Effector memory CD8-positive, alpha-beta T cell (primary cell): ENCODE results near the gene BEGAIN.
A peak's percentile ranks its signal among the peaks of the same experiment; 100 is the strongest.

Source experiments
- ATAC-seq: fragments of 150-1000 bp; cut with Tn5 transposase; replicated peaks from 2 replicates; pipeline ENCODE4 v1.10.0; 2021; ENCODE audit warnings: mild to moderate bottlenecking, moderate library complexity
- DNase-seq, 3 experiments: peaks; one replicate each; pipeline ENCODE4 v3.0.0; 2021
- H3K27ac Mint-ChIP-seq, 2 donors: one replicate each; pipeline ENCODE4 v1.8.0; 2022; ENCODE audit warnings: mild to moderate bottlenecking in 2 of 2, mixed read lengths in 2 of 2, moderate library complexity in 2 of 2
- H3K27me3 Mint-ChIP-seq, 2 donors: one replicate each; pipeline ENCODE4 v1.8.0; 2022; ENCODE audit warnings: mixed read lengths in 2 of 2
- H3K36me3 Mint-ChIP-seq: one replicate; pipeline ENCODE4 v1.8.0; 2022; ENCODE audit warnings: mild to moderate bottlenecking, moderate library complexity, mixed read lengths; ENCODE audit not compliant: insufficient read depth
- H3K4me1 Mint-ChIP-seq, 2 donors: one replicate each; pipeline ENCODE4 v1.8.0; 2022; ENCODE audit warnings: low read depth in 2 of 2, mixed read lengths in 2 of 2
- H3K4me3 Mint-ChIP-seq, 2 donors: one replicate each; pipeline ENCODE4 v1.8.0; 2022; ENCODE audit warnings: mild to moderate bottlenecking in 2 of 2, mixed read lengths in 2 of 2, moderate library complexity in 2 of 2
- H3K9me3 Mint-ChIP-seq, 2 donors: one replicate each; pipeline ENCODE4 v1.8.0; 2022; ENCODE audit warnings: mixed read lengths in 2 of 2

Gene BEGAIN

DNA sequence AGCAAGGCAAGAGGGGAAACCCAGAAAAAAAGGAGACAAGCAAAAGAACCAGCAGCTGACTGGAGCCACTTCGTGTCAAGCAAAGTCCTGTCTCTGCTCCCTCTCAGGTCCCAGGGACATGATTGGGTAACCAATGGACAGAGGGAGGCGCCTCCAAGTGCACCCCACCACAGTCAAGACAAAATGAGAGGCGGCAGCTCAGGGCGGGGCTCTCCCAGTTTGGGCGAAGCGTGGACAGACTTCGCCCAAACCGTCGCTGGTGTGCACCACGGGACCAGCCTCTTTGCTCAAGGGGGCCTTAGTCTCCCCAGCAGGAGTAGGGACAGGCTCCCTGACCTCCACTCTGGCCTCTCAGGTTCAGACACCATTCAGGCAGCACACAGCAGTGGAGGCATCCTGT is 1.5 kb upstream of the BEGAIN start:
- Mint-ChIP-seq H3K4me3 (no peak overlapping the region), H3K9me3 (no peaks in the 10 kb centered on the region), H3K36me3 (no peaks in the 10 kb centered on the region), H3K27ac (no peak overlapping the region), H3K4me1 (peaks cover 0 to 2% of the 10 kb centered on the region in 2 donors), H3K27me3 (peaks cover 45 to 57% of the 10 kb centered on the region in 2 donors)
- DNase-seq (no peak), ATAC-seq (no peak)

DNA sequence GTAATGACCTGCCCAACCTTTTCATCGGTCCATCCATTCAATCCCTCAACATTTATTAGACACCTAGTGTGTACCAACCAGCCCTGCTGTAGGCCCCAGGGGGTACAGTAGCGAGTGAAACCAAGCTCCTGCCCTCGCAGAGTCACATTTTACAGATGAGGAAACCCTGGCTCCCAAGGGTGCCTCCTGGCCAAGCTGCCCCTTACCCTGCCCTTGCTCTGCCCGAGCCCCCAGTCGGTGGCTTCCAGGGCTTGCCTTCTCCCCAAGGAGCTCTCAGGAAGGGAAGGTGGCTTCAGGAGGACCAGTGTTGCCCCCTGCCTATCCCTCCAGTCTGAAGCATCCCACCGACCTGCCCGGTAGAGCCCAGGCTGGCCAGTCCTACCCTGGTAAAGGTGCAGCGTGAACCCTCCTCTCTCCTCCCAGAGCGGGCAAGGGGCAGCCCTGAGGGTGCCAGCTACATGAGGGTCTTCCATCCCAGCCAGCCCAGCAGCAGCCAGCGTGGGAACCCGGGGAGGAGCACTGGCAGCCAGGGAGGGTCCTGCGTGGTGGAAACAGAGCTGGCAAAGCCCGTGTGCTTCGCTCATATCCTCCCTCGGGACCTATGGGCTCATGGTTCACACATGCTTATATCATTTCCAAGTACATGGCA is 670 bp upstream of the BEGAIN start:
- ATAC-seq: no peak

DNA sequence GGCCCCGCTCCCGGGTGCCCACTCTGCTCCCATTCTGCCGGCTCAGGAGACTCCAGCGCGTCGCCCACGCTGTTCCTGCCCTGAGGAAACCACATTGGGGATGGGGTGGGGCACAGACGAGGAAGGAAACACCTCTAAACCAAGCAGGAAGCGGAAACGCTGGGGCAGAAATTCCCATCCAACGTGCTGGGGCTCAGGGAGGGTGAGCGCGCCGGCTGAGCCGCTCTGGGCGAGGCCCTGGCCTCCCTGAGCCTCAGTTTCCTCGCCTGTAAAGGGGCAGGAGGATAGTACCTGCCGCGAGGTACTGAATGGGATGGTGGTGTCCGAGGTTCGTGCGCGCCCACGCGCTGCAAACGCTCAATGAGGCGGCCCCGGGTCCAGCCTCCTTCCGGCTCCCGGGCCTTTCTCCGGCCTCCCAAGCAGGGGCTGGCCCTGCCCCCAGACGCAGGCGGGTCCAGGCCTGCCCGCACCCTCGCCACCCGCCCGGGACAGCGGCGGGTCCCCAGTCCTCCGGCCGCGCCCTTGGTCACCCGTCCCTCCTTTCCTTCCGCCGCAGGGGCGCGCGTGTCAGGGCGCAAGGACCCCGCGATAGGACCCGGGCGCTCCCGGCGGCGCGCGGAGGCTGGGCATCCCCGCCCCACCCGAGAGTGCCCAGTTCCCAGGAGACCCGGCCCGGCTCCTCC is 673 bp downstream of the BEGAIN start:
- peak overlapping the region; percentile 34 to 50 for H3K4me3 Mint-ChIP-seq
- DNase-seq: no peak
- no peaks in the 10 kb centered on the region for H3K36me3 Mint-ChIP-seq
- no peaks in the 10 kb centered on the region for H3K9me3 Mint-ChIP-seq
- H3K27ac Mint-ChIP-seq: no peak overlapping the region
- H3K4me1 Mint-ChIP-seq: no peaks in the 10 kb centered on the region
- no peak for ATAC-seq
- peaks cover 31 to 36% of the 10 kb centered on the region in 2 donors for H3K27me3 Mint-ChIP-seq

More for the DNA sequence above, 670 bp upstream of the BEGAIN start:
- peak overlapping the region; percentile 28 to 51 for H3K4me3 Mint-ChIP-seq
- no peaks in the 10 kb centered on the region for H3K4me1 Mint-ChIP-seq
- no peak overlapping the region for H3K27ac Mint-ChIP-seq
- DNase-seq: no peak
- peaks cover 39 to 50% of the 10 kb centered on the region in 2 donors for H3K27me3 Mint-ChIP-seq
- H3K9me3 Mint-ChIP-seq: no peaks in the 10 kb centered on the region
- no peaks in the 10 kb centered on the region for H3K36me3 Mint-ChIP-seq

DNA sequence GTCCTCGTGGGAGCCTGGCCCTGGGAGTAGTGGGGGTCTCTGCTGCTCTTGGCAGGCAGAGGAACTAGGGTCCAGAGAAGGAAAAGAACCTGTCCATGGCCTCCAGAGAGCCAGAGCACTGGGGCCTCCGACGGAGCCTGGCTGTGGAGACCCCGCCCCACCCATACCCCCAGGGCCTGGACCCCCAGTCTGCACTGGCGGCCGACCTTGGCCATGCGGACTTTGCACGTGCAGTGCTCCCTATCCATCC is 1.1 kb downstream of the BEGAIN start:
- ATAC-seq: no peak
- no peaks in the 10 kb centered on the region for H3K36me3 Mint-ChIP-seq
- H3K4me1 Mint-ChIP-seq: no peaks in the 10 kb centered on the region
- peak overlapping the region; percentile 44 to 50 for H3K4me3 Mint-ChIP-seq
- no peak for DNase-seq
- no peak overlapping the region for H3K27ac Mint-ChIP-seq
- H3K27me3 Mint-ChIP-seq: peaks cover 29 to 32% of the 10 kb centered on the region in 2 donors
- H3K9me3 Mint-ChIP-seq: no peaks in the 10 kb centered on the region

DNA sequence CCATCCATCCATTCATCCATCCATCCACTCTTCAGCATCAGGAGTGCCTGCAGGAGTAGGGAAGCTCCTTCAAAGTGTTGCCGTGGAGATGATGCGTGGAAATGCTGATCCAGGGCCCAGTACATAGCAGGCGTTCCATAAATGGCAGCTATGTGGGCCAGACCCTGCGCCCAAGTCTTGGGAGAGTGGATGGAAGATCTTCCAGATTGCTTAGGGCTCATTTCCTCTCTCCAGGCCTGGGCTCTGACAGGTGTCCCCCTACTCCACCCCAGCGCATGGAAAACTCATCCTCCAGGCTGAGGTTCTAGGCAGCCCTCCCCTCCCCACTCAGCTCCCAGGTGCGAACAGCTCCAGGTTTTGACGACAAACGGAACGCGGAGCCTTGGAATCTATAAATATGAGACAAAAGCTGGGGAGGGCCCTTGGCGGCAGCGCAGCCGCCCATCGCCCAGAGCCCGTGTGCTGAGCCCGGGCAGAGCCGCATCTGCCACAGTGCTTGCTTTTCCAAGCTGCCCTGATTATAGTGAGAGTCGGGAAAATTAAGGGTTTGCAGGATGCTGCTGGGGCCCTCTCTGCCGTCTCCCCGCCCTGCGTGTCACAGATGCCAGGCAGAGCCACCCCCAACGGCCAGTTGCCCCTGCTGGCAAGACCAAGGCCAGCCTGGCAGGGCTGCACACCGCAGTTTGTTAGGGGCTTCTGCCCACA is 1.6 kb downstream of the BEGAIN start:
- H3K36me3 Mint-ChIP-seq: no peaks in the 10 kb centered on the region
- H3K27me3 Mint-ChIP-seq: peaks cover 24 to 27% of the 10 kb centered on the region in 2 donors
- H3K9me3 Mint-ChIP-seq: no peaks in the 10 kb centered on the region
- DNase-seq (no peak), ATAC-seq (no peak)
- H3K4me1 Mint-ChIP-seq: no peaks in the 10 kb centered on the region
- H3K27ac Mint-ChIP-seq: no peak overlapping the region
- H3K4me3 Mint-ChIP-seq: peak overlapping the region; percentile 44 to 50

DNA sequence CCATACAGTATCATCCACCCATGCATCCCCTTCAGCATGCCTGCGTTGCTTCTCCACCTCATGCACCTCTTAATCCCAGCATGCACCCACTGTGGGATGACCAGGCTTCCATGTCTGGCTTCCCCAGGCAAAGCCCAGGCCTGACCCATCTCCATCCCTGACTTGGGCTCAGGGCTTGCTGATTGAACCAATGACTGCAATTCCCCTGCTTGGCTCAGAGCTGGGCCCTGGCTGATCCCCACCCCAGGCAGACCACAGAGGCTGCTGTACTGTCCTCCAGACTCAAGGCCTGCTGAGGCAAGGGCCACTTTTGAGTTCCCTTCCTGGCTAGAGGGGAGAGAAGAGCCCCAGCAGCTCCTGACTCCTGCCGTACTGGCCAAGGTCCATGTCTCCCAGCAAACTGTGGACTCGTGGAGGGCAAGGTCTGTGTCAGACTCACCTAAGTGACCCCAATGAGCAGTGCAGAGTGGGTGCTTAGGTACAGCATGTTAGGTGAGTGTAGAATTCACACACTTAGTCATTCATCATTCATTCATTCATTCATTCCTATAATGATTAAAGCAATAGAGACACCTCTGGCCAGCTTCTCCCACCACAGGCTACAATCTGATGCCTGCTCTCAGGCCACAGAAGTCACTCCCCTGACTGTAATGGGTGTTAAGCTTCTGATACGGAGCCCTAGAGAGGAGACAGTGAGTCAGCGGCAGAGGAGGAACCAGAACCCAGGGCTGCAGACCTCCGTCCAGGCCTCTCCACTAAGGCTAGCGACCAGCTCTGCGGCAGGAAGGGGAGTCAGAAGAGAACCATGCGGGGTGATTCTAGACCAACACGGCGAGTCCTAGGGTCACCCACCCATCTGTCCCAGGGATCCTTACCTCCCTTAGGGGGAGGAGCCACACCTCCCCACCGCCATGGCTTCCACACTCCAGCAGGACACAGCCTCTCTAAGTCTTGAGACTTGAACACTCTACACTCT is 2.9 kb downstream of the BEGAIN start:
- no peak overlapping the region for H3K4me3 Mint-ChIP-seq
- H3K27ac Mint-ChIP-seq: no peak overlapping the region
- ATAC-seq: no peak
- peaks cover 12 to 14% of the 10 kb centered on the region in 2 donors for H3K27me3 Mint-ChIP-seq
- DNase-seq: no peak
- H3K9me3 Mint-ChIP-seq: no peaks in the 10 kb centered on the region
- H3K4me1 Mint-ChIP-seq: no peaks in the 10 kb centered on the region
- no peaks in the 10 kb centered on the region for H3K36me3 Mint-ChIP-seq

DNA sequence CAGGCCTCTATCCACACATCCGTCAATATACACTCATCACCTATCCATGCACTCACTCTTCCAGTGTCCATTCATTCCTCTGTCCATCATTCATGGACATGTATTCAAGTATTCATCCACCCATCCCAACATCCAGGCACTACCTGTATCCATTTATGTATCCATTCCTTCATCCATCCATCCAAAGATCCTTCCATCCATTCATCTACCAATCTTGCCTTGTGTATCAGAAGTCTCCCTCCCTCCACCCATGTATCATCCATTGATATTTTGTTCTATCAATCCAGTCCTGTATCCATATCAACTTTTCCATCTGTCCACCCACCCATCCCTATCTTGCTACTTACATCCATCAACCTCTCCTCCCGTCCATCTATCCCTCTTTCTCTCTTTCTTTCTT is 4.0 kb downstream of the BEGAIN start:
- no peaks in the 10 kb centered on the region for H3K9me3 Mint-ChIP-seq
- H3K36me3 Mint-ChIP-seq: no peaks in the 10 kb centered on the region
- H3K4me3 Mint-ChIP-seq: no peak overlapping the region
- no peak overlapping the region for H3K27ac Mint-ChIP-seq
- no peaks in the 10 kb centered on the region for H3K4me1 Mint-ChIP-seq
- ATAC-seq: no peak
- DNase-seq: no peak
- peaks cover 6 to 7% of the 10 kb centered on the region in 2 donors for H3K27me3 Mint-ChIP-seq

DNA sequence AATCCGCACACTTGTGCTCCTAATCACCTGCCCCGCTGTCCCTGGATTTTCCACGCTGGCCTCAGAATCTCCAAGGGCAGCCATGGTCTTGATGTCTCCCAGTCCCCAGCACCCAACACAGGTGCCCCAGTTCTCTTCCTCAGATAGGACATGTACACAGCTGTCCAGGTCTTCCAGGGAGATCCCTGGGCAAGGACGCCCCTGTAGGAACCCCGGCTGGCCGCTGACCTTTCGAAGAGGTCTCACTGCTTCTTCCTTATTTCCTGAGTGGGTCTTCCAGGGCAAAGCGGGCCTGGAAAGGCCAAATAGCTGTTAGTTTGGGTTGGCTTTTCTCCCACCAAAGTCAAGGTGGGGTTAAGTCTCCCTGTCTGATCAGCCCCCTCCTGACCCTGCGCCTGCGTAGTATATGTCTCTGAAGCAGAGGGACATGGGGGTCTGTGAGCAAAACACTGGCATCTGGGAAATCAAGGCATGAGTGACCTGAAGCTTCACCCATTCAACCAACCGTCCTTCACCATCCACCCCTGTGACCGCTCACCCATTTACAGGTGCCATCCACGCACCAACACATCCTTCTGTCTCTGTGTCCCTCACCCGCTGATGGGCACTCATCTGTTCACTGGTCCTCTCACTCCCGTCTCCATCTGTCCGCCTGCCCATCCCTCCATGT is 4.6 kb downstream of the BEGAIN start:
- H3K4me3 Mint-ChIP-seq: no peak overlapping the region
- DNase-seq: no peak
- no peak for ATAC-seq
- H3K36me3 Mint-ChIP-seq: no peaks in the 10 kb centered on the region
- H3K27me3 Mint-ChIP-seq: peaks cover under 1% of the 10 kb centered on the region in 2 donors
- no peaks in the 10 kb centered on the region for H3K4me1 Mint-ChIP-seq
- H3K9me3 Mint-ChIP-seq: no peaks in the 10 kb centered on the region
- no peak overlapping the region for H3K27ac Mint-ChIP-seq

DNA sequence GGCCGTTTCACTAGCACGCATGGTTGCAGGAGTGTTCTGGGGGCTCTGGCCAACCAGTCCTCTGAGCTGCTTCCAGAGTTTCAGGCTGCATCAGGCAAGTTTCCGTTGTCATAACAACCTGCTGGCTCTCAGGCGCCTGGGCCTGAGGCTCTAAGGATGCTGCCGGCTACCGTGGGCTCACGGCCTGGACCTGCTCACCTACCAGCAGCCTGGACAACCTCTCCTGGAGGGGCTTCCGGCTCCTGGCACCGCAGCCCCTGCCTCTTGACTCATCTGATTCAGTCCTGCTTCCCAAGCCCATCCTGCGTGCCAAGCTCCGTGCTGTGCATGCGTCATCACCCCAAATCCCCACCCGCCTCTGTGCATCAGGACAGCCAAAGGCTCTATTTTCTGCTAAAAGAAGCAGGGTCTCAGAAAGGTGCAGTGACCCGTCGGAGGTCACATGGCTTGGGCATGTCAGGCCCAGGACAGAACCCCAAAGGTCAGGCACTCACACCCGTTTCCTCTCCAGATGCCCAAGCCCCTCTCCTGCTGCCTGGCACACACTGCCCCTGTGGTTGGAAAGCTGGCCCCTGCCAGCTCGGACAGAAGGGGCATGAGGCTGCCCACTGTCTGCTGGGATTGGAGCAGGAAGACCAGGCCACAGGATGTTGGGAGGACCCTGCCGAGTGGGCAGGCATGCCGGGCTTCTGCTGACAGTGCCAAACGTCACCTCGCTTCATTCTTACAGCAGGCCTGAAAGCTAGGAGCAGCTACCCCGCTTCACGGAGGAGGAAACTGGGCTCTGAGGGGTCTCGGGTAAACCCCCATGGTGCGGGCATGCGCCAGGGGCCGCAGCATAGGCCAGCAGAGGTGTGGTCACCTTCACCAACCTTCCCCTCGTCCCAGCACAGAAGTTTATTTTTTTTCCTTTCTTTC is 5.7 kb downstream of the BEGAIN start:
- H3K9me3 Mint-ChIP-seq: no peaks in the 10 kb centered on the region
- ATAC-seq (no peak), DNase-seq (no peak)
- no peaks in the 10 kb centered on the region for H3K4me1 Mint-ChIP-seq
- no peaks in the 10 kb centered on the region for H3K36me3 Mint-ChIP-seq
- H3K4me3 Mint-ChIP-seq: no peak overlapping the region
- H3K27me3 Mint-ChIP-seq: no peaks in the 10 kb centered on the region
- H3K27ac Mint-ChIP-seq: no peak overlapping the region

DNA sequence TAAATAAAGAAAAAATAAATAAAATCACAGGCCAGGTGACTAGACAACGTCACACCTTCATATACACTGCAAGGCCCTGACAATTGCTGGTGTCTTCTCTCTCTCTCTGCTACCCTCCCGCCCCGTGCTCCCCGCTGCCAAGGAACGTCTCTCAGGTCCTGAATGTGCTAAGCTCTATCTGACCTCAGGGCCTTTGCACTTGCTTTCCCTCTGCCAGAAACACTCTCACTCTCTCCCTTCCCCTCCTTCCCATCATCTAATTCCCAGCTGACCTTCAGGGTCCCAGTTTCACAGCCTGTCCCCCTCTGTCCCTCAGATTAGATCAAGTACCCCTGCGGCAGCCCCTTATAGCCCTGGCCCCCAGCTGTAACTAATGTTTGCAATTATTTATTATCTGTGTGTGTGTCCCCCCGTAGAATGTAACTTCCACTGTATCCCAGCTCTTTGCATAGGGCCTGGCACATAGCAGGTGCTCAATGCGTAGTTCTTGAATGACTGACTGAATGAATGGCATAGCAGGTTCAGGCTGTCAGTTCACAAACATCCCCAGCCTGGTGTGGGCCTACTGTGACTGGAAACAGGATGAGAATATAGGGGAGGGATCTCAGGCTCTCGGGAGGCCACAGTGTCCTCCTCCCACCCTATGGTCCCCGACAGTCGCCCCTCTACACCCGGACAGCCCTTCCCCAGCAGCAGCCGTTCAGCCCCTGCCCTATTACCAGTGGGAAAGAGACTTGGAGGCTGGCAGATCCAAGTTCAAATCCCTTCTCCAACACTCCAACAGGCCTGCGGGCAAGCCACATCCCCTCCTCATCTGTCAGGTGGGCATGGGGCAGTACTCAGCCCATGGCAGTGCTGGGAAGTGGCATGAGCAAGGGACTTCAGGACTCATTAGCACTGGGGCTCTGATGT is 6.6 kb downstream of the BEGAIN start:
- H3K4me3 Mint-ChIP-seq: no peak overlapping the region
- ATAC-seq: no peak
- DNase-seq: no peak
- H3K36me3 Mint-ChIP-seq: no peaks in the 10 kb centered on the region
- no peak overlapping the region for H3K27ac Mint-ChIP-seq
- no peaks in the 10 kb centered on the region for H3K4me1 Mint-ChIP-seq
- no peaks in the 10 kb centered on the region for H3K27me3 Mint-ChIP-seq
- no peaks in the 10 kb centered on the region for H3K9me3 Mint-ChIP-seq

DNA sequence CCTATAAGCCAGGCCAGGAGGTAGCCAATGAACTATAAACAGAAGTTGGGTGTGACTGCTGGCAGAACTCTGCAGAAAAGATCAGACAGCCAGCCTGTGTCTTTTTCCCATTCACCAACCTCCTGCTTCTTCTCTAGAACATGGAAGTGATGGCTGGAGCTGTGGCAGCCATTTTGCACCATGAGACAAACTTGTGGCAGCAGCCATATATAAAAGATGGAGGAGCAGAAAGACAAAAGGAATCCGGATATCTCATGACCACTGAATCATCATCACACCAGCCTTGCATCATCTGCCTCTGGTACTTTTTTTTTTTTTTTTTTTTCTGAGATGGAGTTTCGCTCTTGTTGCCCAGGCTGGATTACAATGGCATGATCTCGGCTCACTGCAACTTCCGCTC is 8.7 kb downstream of the BEGAIN start:
- DNase-seq (no peak), ATAC-seq (no peak)
- no peak overlapping the region for H3K27ac Mint-ChIP-seq
- peaks cover 1 to 2% of the 10 kb centered on the region in 2 donors for H3K27me3 Mint-ChIP-seq
- no peaks in the 10 kb centered on the region for H3K9me3 Mint-ChIP-seq
- no peaks in the 10 kb centered on the region for H3K4me1 Mint-ChIP-seq
- no peak overlapping the region for H3K4me3 Mint-ChIP-seq
- H3K36me3 Mint-ChIP-seq: no peaks in the 10 kb centered on the region
